H7 (cell line): Measurements from ENCODE around the gene PLAAT2. TPM values are rescaled to one million over a fixed set of nuclear protein-coding genes. Genes with fewer than 3 reads are reported as not detected.
"Not testable (repeated sequence)": the region's sequence is repeated elsewhere in the genome, so short reads cannot be mapped to it uniquely, and the experiment has no call there.

Experiments used
- DNase-seq: peaks from one replicate; pipeline ENCODE4 v3.0.0; 2012
- H3K27me3 ChIP-seq: 2 replicates; pipeline ENCODE4 v1.6.0; 2011; ENCODE audit warnings: mild to moderate bottlenecking, low read length; ENCODE audit not compliant: control insufficient read depth, insufficient read depth
- H3K36me3 ChIP-seq: replicated peaks from 2 replicates; pipeline ENCODE4 v1.5.1; 2011; ENCODE audit warnings: low read length; ENCODE audit not compliant: control insufficient read depth, insufficient read depth
- H3K4me3 ChIP-seq: 2 replicates; pipeline ENCODE4 v1.5.1; 2011; ENCODE audit warnings: low read depth, mild to moderate bottlenecking, control low read depth, low read length, moderate library complexity; ENCODE audit not compliant: insufficient read depth
- total RNA-seq: library from RNA; depleted of rRNA; stranded (reverse); fragments of >200 nt; shearing (Covaris generic); gene quantifications from 2 replicates; pipeline ENCODE4 v1.2.3, GENCODE V29; 2014

PLAAT2 gene
- total RNA-seq, 1 experiment from 2014 or later, result not detected

GRCh38 chr11:63547061-63547460 lies 16.1 kb downstream of the PLAAT2 start:
- no peaks in the 10 kb centered on the region for H3K27me3 ChIP-seq
- H3K36me3 ChIP-seq, result no peaks in the 10 kb centered on the region
- DNase-seq, result no peak
- H3K4me3 ChIP-seq, result no peak overlapping the region

- DNase-seq, result no peak
Observed at GRCh38 chr11:63543711-63544110, 19.5 kb downstream of the PLAAT2 start.

DNA sequence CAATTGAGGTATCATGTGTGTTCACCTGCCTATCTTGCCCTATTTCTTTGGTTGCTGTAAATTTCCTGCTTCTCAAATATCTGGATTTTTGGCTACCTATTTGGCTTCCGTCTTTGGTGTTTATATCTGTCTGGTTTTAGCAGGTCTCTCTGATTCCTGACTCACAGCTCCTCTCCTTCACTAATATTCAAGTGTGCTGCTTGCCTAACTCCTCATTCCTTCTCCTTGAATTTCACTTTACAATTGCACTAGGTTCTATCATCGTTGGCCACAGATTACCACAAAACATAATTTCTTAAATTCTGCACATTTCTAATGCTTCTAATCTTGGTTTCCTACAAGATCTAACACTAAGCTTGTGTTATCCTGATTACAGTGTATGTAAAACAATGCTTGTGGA lies 20.7 kb downstream of the PLAAT2 start:
- not testable (repeated sequence) for H3K36me3 ChIP-seq, H3K27me3 ChIP-seq, DNase-seq, H3K4me3 ChIP-seq

More at GRCh38 chr11:63543711-63544110, 19.5 kb downstream of the PLAAT2 start:
- no peaks in the 10 kb centered on the region for H3K36me3 ChIP-seq
- no peaks in the 10 kb centered on the region for H3K27me3 ChIP-seq
- H3K4me3 ChIP-seq, result no peak overlapping the region

DNA sequence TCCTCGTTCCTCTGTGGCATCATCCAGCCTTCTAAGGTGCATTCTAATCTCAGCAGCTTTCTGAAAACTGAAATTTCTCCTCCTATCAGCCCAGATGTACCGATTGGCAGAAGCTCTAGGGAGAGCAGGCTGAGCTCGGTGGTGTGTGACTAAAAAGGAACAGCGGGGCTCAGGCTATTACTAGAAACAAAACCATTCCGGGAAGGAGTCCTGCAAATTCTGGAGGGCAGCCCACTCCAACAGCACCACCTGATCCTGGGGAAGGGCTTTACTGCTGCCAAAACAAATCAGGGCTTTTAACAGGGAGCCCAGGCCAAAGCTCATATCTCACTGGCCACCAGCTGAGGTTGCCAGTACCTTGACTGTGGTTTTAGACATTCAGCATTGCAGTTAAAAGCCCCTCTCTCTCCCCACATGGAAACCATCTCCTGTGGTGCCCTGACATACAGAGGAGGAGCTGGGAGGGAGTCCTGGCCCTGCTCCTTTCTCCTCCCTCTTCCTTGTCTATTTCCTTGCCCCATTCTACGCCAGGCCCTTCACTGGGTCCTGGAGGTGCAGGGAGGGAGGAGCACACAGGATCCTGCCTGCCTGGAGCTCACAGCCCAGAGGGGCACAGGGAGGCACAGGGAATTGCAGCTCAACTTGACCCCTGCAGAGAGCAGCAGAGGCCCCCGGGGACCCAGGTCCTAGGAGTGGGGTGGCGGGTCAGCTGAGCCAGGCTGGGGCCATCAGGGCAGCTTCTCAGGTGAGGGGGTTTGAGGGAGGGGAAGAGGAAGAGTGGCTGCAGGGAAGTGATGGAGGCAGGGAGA lies 25.7 kb downstream of the PLAAT2 start:
- H3K36me3 ChIP-seq, result no peaks in the 10 kb centered on the region
- DNase-seq, result peak; percentile 23
- no peak overlapping the region for H3K4me3 ChIP-seq
- H3K27me3 ChIP-seq, result no peaks in the 10 kb centered on the region

DNA sequence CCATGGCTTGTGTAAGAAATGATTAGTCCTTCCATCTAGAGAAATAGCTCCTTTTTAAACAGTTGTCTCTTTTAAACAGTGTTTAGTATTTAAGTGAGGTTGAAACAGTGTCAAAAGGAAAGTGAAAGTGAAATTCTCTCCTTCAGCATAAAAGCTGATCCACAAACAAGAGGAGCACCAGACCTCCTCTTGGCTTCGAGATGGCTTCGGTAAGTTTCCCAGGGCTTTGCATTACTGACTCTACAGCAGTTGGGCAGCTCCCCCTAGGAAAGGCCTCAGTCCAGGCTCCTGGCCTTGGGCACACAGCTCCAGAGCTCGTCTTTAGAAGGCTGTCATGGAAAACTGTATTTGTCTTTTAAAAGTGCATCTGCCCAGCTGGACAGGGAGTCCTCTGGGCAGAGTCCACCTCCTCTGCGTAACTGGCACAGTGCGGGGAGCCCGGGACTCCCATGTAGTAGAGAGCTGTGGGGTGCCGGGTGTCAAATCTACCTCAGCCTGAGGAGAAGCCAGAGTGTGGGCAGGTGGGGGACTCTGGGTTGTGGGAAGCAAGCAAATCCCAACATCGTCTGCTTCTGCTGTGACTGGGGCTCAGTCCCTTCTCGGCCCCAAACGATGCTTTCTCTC lies 26.4 kb downstream of the PLAAT2 start, which contains the start of gene PLAAT4:
Gene PLAAT4 (plus strand): TSS at position 140 of the 624 bp plus-strand sequence. CDS start 61 bp downstream, at position 201.
- peak; percentile 36 for DNase-seq
- Histone ChIP-seq H3K27me3 (no peaks in the 10 kb centered on the region), H3K4me3 (no peak within 1 kb of the TSS), H3K36me3 (no peaks in the 10 kb centered on the region)

GRCh38 chr11:63535734-63536133 lies 27.4 kb downstream of the PLAAT2 start:
- Histone ChIP-seq H3K36me3 (no peaks in the 10 kb centered on the region), H3K4me3 (no peak overlapping the region)

DNA sequence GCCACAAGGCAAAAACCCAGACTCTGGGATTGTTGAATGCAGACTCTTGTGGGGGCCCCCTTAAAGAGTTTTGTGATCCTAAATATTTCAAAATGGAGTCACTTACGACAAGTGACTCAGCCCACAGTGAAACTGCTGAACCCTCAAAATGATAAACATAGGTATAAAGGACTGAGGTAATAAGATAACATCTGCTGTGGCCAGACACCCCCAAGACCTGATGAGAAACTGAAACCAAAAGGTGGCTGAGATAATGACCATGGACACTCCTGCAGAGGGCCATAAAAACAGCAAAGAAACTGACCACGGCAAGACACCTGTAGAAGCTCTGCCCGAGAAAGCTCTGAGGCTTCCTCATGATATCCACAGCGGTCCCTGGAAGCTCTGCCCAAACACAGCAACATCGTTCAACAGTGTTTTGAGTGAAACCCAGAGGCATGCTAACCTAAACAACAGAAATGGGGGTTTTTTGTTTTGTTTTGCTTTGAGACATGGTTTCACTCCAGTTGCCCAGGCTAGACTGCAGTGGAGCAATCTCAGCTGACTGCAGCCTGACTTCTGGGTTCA lies 28.2 kb downstream of the PLAAT2 start:
- no peak for DNase-seq
- H3K27me3 ChIP-seq, result no peaks in the 10 kb centered on the region
- H3K36me3 ChIP-seq, result no peaks in the 10 kb centered on the region
- H3K4me3 ChIP-seq, result no peak overlapping the region

More at GRCh38 chr11:63535734-63536133, 27.4 kb downstream of the PLAAT2 start:
- no peaks in the 10 kb centered on the region for H3K27me3 ChIP-seq
- DNase-seq, result no peak

DNA sequence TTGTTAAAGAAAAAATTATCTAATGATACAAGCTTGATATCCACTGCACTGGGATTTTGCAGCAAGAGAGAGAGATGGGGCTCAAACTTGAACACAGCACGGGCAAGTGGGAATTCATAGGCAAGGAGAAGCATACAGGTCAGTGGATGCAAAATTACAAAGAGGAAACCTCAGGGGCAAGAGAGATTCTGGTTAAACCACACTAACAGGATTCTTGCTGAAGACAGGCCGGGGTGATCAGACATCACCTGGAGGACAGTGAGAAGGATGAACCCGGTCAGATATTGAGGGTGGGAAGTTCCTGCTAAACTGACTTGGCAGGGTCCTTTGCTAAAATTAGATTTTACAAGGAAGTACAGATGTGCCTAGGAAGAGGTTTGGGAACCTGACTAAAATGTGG lies 29.1 kb downstream of the PLAAT2 start:
- H3K36me3 ChIP-seq, result no peaks in the 10 kb centered on the region
- H3K4me3 ChIP-seq, result no peak overlapping the region
- DNase-seq, result no peak
- no peaks in the 10 kb centered on the region for H3K27me3 ChIP-seq

DNA sequence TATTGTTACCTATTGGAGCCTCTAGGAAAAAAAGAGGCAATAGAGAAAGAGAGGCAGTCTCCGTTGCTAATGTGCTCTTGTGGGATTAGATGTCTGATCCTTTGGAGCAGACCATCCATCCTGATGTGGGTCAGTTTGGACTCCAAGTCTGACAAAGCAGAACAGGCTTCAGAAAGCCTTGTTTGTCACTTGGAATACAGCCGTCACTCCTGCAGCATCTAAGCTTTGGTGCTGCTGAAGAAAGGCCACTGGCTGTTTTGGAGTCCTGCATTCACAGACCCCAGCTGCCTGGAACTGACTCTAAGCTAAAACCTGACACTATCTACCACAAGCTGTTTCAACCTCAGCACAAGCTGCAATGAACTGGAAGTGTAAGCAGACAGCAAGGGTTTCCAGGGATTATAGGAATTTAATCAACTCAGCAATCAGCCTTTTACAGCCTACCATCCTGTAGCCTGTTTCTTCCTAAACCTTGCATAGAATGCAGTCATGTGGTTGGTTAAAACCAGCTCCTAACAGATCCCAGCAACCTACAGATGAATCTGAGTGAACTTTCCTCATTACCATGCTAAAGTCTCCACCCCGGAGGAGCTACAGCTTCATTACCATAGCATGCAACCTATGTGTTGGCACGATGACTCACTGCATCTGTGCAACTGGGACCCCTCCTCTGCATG lies 30.2 kb downstream of the PLAAT2 start:
- Histone ChIP-seq H3K36me3 (no peaks in the 10 kb centered on the region), H3K4me3 (no peak overlapping the region), H3K27me3 (no peaks in the 10 kb centered on the region)
- DNase-seq, result peak; percentile 13

- H3K27me3 ChIP-seq, result no peaks in the 10 kb centered on the region
- no peaks in the 10 kb centered on the region for H3K36me3 ChIP-seq
- no peak overlapping the region for H3K4me3 ChIP-seq
- DNase-seq, result no peak
Observed at GRCh38 chr11:63532117-63532516, 31.1 kb downstream of the PLAAT2 start.

- H3K4me3 ChIP-seq, H3K36me3 ChIP-seq, H3K27me3 ChIP-seq: not testable (repeated sequence)
- peak; percentile 21 for DNase-seq
Observed at GRCh38 chr11:63531074-63531792, 31.9 kb downstream of the PLAAT2 start.

GRCh38 chr11:63530021-63530420 lies 33.2 kb downstream of the PLAAT2 start:
- H3K27me3 ChIP-seq, result no peaks in the 10 kb centered on the region
- H3K36me3 ChIP-seq, result no peaks in the 10 kb centered on the region
- H3K4me3 ChIP-seq, result no peak overlapping the region
- no peak for DNase-seq

DNA sequence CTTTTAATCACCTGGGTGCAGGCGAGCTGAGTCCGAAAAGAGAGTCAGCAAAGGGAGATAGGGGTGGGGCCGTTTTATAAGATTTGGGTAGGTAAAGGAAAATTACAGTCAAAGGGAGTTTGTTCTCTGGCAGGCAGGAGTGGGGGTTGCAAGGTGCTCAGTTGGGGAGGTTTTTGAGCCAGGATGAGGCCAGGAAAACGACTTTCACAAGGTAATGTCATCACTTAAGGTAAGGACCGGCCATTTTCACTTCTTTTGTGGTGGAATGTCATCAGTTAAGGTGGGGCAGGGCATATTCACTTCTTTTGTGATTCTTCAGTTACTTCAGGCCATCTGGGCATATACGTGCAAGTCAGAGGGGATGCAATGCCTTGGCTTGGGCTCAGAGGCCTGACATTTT lies 33.8 kb downstream of the PLAAT2 start:
- not testable (repeated sequence) for DNase-seq, H3K27me3 ChIP-seq, H3K4me3 ChIP-seq, H3K36me3 ChIP-seq

- not testable (repeated sequence) for H3K36me3 ChIP-seq, DNase-seq, H3K4me3 ChIP-seq, H3K27me3 ChIP-seq
Observed at GRCh38 chr11:63528729-63529278, 34.4 kb downstream of the PLAAT2 start.
